B cell (primary cell): Measurements from ENCODE around the gene ZNF469. TPM values are rescaled to one million over a fixed set of nuclear protein-coding genes. Genes with fewer than 3 reads are reported as not detected.

Experiments
- ATAC-seq: fragments of 200-7000 bp; cut with Tn5 transposase; one replicate; pipeline ENCODE4 v1.10.0; 2021; ENCODE audit warnings: low read depth, mild to moderate bottlenecking, moderate number of reproducible peaks, moderate library complexity
- CTCF ChIA-PET: fragments of 350-600 bp; sonication (Branson Sonifier 250); formaldehyde crosslinking; loops from one replicate; lab custom pipeline; 2021; ENCODE audit warnings: antibody characterized with exemption, inconsistent platforms; lab: Charles Lee
- POLR2A ChIA-PET: fragments of 350-600 bp; sonication (Branson Sonifier 250); formaldehyde crosslinking; loops from one replicate; lab custom pipeline; 2021; ENCODE audit warnings: antibody characterized with exemption; lab: Charles Lee
- DNase-seq: peaks from one replicate; pipeline ENCODE4 v3.0.0; 2013
- H2AFZ ChIP-seq: 2 replicates; pipeline ENCODE4 v1.6.1; 2012; ENCODE audit warnings: mild to moderate bottlenecking, low read depth, low read length; ENCODE audit not compliant: insufficient read depth, poor library complexity, severe bottlenecking
- H3K27ac ChIP-seq, 2 donors: 1 replicate in 1 of 2; 2 replicates in 1 of 2; pipeline ENCODE4 v1.5.1; 2012 to 2013; ENCODE audit warnings: low read length in 2 of 2, mild to moderate bottlenecking in 2 of 2, moderate library complexity in 1 of 2
- H3K27me3 ChIP-seq, 4 experiments: fragments of 200-600 bp in 1 of 4; sonication (generic) in 1 of 4; replicated peaks in 1 of 4; 1 replicate in 2 of 4; 2 replicates in 2 of 4; pipeline versions ENCODE4 v1.6.1 to v1.7.0; 2013 to 2016; ENCODE audit warnings: low read length in 3 of 4, mild to moderate bottlenecking in 2 of 4, mixed read lengths in 1 of 4, moderate library complexity in 1 of 4; ENCODE audit not compliant: insufficient read depth in 4 of 4, control insufficient read depth in 3 of 4; ENCODE audit errors: control extremely low read depth in 1 of 4
- H3K36me3 ChIP-seq, 2 experiments: replicated peaks in 1 of 2; 1 replicate in 1 of 2; 2 replicates in 1 of 2; pipeline versions ENCODE4 v1.6.1 to v1.7.1; 2013; ENCODE audit warnings: low read length in 1 of 2; ENCODE audit not compliant: insufficient read depth in 2 of 2, control insufficient read depth in 1 of 2; ENCODE audit errors: control extremely low read depth in 1 of 2, extremely low read depth in 1 of 2
- H3K4me1 ChIP-seq, 2 donors: fragments of 200-600 bp in 1 of 2; sonication (generic) in 1 of 2; 1 replicate in 1 of 2; 2 replicates in 1 of 2; pipeline versions ENCODE4 v1.5.1 to v1.6.1; 2013 to 2017; ENCODE audit warnings: low read length in 2 of 2; ENCODE audit not compliant: control insufficient read depth in 2 of 2, insufficient read depth in 2 of 2
- H3K4me2 ChIP-seq: replicated peaks from 2 replicates; pipeline ENCODE3; 2012; ENCODE audit warnings: mild to moderate bottlenecking, low read depth, low read length; ENCODE audit not compliant: poor library complexity, severe bottlenecking
- H3K4me3 ChIP-seq, 5 experiments: fragments of 200-600 bp in 1 of 5; sonication (generic) in 1 of 5; 1 replicate in 3 of 5; 2 replicates in 2 of 5; pipeline versions ENCODE4 v1.5.1 to v1.7.0; 2011 to 2016; ENCODE audit warnings: low read length in 4 of 5, mild to moderate bottlenecking in 4 of 5, low read depth in 2 of 5, control low read depth in 1 of 5, moderate library complexity in 1 of 5; ENCODE audit not compliant: insufficient read depth in 1 of 5; ENCODE audit errors: control extremely low read depth in 1 of 5, extremely low read depth in 1 of 5
- H3K79me2 ChIP-seq: fragments of 200-600 bp; sonication (generic); one replicate; pipeline ENCODE4 v1.6.0; 2016; ENCODE audit warnings: low read length; ENCODE audit not compliant: control insufficient read depth, insufficient read depth
- H3K9ac ChIP-seq: fragments of 200-600 bp; sonication (generic); 2 replicates; pipeline ENCODE4 v1.6.1; 2017; ENCODE audit warnings: mild to moderate bottlenecking, low read length, moderate library complexity
- H3K9me3 ChIP-seq, 3 donors: one replicate each; pipeline versions ENCODE4 v1.6.1 to v1.7.1; 2013; ENCODE audit warnings: low read length in 2 of 3; ENCODE audit not compliant: control insufficient read depth in 2 of 3, insufficient read depth in 1 of 3; ENCODE audit errors: control extremely low read depth in 1 of 3
- H4K20me1 ChIP-seq: 2 replicates; pipeline ENCODE4 v1.6.0; 2012; ENCODE audit warnings: mild to moderate bottlenecking, low read length; ENCODE audit not compliant: insufficient read depth, control insufficient read depth, poor library complexity, severe bottlenecking
- H3K27ac Mint-ChIP-seq: one replicate; pipeline ENCODE4 v1.8.0; 2021; ENCODE audit warnings: mixed read lengths
- H3K27me3 Mint-ChIP-seq: one replicate; pipeline ENCODE4 v1.8.0; 2021; ENCODE audit warnings: mixed read lengths
- H3K4me1 Mint-ChIP-seq: one replicate; pipeline ENCODE4 v1.8.0; 2021; ENCODE audit warnings: mixed read lengths
- H3K4me3 Mint-ChIP-seq: one replicate; pipeline ENCODE4 v1.8.0; 2021; ENCODE audit warnings: mixed read lengths
- H3K9me3 Mint-ChIP-seq: one replicate; pipeline ENCODE4 v1.8.0; 2022; ENCODE audit warnings: mixed read lengths; ENCODE audit not compliant: insufficient read depth
- CTCF ChIP-seq: fragments of 200-600 bp; IDR thresholded peaks from one replicate; pipeline ENCODE4 v1.8.0; 2022; ENCODE audit warnings: antibody characterized with exemption, mild to moderate bottlenecking
- EZH2 ChIP-seq: IDR thresholded peaks from 2 replicates; pipeline ENCODE4 v1.6.1; 2012; ENCODE audit warnings: borderline replicate concordance, low read depth, mild to moderate bottlenecking, moderate library complexity, low read length; ENCODE audit not compliant: insufficient read depth, poor library complexity, severe bottlenecking
- WGBS: methylation state at CpG from one replicate; pipeline ENCODE4 v1.1.5; 2013; ENCODE audit warnings: missing lambda C conversion rate; ENCODE audit not compliant: insufficient coverage; 5-methylcytosine and 5-hydroxymethylcytosine counted together
- intact Hi-C: fragments of 100-400 bp; cut with micrococcal nuclease; formaldehyde crosslinking; loops from one replicate; pipeline ENCODE4 v1.10.0; 2022
- polyA plus RNA-seq: library from polyadenylated mRNA; depleted of rRNA; stranded (reverse); fragments of >200 nt; gene quantifications from 2 replicates; pipeline ENCODE4 v1.2.3, GENCODE V29; 2012
- total RNA-seq, 2 donors: library from RNA; stranded (reverse); fragments of 120-200 nt in 1 of 2; gene quantifications; 1 replicate in 1 of 2; 2 replicates in 1 of 2; pipeline versions ENCODE4 v1.2.3 to v1.2.4, GENCODE V29; 2013 to 2022

Gene ZNF469
- total and polyA plus RNA-seq, 2 donors (not counting 1 experiment from before 2014, with no cell fraction given) = 0.25 to 5.9 TPM

GRCh38 chr16:88367560-88367959 is 15.2 kb upstream of the ZNF469 start:
- Histone ChIP-seq H3K4me2 (no peak overlapping the region), H3K79me2 (no peaks in the 10 kb centered on the region), H3K9ac (no peak overlapping the region), H3K36me3 (no peaks in the 10 kb centered on the region), H3K27ac (no peak overlapping the region), H3K4me1 (peaks cover 3 to 5% of the 10 kb centered on the region in 2 donors), H2AFZ (no peak overlapping the region), H3K9me3 (peaks cover 0 to 19% (median 2%) of the 10 kb centered on the region in 3 donors), H3K4me3 (no peak overlapping the region), H3K27me3 (peaks cover 0 to 6% (median 0%) of the 10 kb centered on the region in 4 experiments), H4K20me1 (no peaks in the 10 kb centered on the region)
- ChIA-PET POLR2A (no interaction called here), CTCF (no interaction called here)
- intact Hi-C loops = no loop called here
- WGBS = 89% methylated on average over 10 of the region's 11 CpGs
- peaks cover 2% of the 10 kb centered on the region for H3K9me3 Mint-ChIP-seq
- H3K4me3 Mint-ChIP-seq = no peak overlapping the region
- peaks cover 6% of the 10 kb centered on the region for H3K27me3 Mint-ChIP-seq
- H3K4me1 Mint-ChIP-seq = peaks cover 10% of the 10 kb centered on the region
- H3K27ac Mint-ChIP-seq = no peak overlapping the region
- ATAC-seq (no peak), DNase-seq (no peak)
- TF ChIP-seq CTCF = no peak
- no peak for TF ChIP-seq EZH2

- intact Hi-C loops = no loop called here
- Histone ChIP-seq H3K4me3 (no peak overlapping the region), H3K36me3 (no peaks in the 10 kb centered on the region), H3K79me2 (no peaks in the 10 kb centered on the region), H3K27ac (no peak overlapping the region), H3K9ac (no peak overlapping the region), H3K9me3 (peaks cover 0 to 20% (median 1%) of the 10 kb centered on the region in 3 donors), H3K4me1 (peaks cover 3 to 5% of the 10 kb centered on the region in 2 donors), H2AFZ (no peak overlapping the region), H4K20me1 (no peaks in the 10 kb centered on the region), H3K27me3 (peaks cover 0 to 6% (median 0%) of the 10 kb centered on the region in 4 experiments), H3K4me2 (no peak overlapping the region)
- ChIA-PET CTCF (no interaction called here), POLR2A (no interaction called here)
- no peak overlapping the region for H3K27ac Mint-ChIP-seq
- DNase-seq = no peak
- TF ChIP-seq CTCF = no peak
- no peak for TF ChIP-seq EZH2
- ATAC-seq = no peak
- H3K9me3 Mint-ChIP-seq = peaks cover 2% of the 10 kb centered on the region
- H3K4me1 Mint-ChIP-seq = peaks cover 10% of the 10 kb centered on the region
- H3K4me3 Mint-ChIP-seq = no peak overlapping the region
- WGBS = 96% methylated on average over 13 of the region's 13 CpGs
- peaks cover 6% of the 10 kb centered on the region for H3K27me3 Mint-ChIP-seq
Measured at GRCh38 chr16:88368036-88368435, 14.7 kb upstream of the ZNF469 start.
